ENCODE results near the gene RASA4B. TPM values are rescaled to one million over a fixed set of nuclear protein-coding genes. Genes with fewer than 3 reads are reported as not detected.

The RASA4B gene
- 1.7 and 6.5 TPM in 2 replicates for total RNA-seq

DNA sequence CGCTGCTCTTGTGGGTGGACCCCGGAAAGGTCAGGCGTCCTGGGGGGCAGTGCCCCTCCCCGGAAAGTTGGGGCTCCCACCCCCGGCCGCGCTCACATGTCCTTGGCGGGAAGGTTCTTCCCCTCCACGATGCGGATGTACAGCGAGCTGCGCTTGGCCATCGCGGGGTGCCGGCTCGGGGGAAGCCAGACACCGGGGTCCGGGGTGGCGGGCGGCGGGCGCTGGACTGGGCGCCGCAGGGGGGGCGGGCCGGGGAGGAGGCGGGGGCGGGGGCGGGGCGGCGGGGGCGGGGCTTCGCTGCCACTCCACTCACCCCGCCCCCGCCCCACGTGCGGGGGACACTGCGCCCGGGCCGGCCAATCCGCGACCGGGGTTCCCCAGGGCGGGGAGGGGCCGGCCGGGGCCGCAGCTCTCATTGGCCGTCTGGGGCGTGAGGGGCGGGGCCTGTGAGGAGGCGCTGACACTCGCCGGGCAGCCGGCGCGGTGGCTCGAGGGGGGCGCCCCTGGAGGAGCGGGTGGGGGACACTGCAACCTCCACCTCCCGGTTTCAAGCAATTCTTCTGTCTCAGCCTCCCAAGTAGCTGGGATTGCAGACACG lies at the start of gene RASA4B:
Gene RASA4B (minus strand): TSS at position 228 of the 598 bp plus-strand sequence. CDS start 67 bp downstream, at position 161.

DNA sequence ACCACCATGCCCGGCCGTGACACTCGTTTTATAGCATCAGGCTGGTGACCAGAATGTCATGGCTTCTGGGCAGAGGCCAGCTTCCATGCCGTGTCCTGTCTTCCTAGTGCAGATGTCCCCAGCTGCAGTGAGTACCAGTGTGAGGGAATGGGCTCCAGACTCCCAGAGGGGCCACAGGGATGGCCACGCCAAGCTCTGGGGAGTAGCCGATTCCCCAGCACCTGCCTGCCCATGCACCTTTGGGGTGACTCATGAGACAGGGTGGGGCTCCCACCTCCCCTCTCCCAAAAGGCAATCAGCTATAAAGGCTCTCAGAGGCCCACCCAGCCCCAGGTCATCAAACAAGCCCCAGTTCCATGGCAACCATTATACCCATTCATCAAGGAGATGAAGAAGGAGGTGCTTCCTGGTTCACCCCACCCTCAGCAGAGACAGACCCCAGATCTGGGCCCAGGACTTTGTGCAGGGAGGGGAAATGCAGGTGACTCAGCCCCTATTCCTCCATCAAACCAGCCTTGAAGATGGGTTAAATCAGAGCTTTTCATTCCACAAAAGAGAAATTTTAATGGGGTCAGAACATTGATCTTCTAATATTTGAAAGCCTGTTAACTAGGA lies 33.3 kb upstream of the RASA4B start, which contains the start of gene SPDYE2:
Gene SPDYE2 (plus strand): TSS at position 419 of the 615 bp plus-strand sequence. CDS start 2,030 bp downstream, outside the sequence.

DNA sequence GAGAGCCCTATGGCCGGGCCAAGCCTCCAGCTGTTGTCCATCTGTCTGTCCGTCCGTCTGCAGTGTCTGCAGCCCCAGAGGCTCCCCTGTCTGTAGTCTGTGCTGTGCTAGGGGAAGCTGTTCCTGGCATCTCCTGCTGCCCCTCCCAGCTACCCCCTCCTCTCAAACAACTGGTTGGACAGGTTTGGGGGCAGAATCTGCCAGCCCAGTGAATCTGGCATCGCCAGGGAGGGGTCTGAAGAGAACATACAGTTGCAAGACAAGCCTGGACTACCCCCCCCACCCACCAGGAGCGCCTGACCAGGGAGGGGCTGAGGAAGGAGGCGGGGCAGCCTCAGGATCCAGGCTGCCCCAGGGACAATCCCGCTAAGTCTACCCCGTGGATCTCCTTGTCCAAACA lies 26.0 kb upstream of the RASA4B start, which contains the start of gene UPK3BL2:
Gene UPK3BL2 (minus strand): TSS at position 101 of the 400 bp plus-strand sequence. CDS start 60 bp downstream, at position 41.

DNA sequence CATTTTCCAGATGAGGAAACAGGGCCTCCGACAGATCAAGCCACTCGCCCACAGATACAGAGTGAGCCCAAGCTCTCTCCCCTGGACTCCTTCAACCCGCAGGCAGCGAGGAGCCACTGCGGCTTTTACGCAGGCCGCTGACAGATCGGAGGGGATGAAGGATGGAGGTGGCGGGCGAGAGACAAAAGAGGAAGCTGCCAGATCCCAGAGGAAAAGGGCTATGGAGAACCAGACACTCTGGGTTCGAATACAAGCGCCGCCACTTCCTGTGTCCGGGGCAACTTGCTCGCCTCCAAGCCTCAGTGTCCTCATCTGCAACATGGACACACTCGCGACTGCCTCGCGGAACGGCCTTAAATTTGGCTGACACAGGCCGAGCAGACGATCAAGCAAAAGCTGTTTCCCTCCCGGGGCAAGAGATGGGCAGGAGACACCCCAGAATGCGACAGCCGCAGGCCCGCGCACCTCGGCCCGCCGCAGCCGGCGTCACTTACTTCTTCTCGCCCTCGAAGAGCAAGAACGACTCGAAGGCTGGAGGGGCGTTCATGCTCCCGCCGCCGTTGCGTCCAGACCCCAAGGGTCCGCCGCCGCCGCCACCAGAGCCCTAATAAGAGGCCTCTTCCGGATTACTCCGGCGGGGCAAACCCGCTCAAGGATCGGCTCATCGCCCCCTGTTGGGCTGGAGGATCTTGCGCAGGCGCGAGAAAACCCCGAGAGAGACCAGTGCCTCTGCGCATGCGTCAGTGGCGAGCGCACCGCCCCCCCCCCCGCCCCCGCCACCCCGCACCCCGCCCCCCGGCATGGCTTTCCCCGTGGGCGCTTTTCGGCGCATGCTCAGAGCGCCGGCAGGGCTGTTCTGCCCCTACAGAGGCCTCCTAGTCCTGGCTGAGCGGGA lies 39.0 kb downstream of the RASA4B start, which contains the start of gene POLR2J:
Gene POLR2J (minus strand): TSS at position 609 of the 895 bp plus-strand sequence. CDS start 62 bp downstream, at position 547.

DNA sequence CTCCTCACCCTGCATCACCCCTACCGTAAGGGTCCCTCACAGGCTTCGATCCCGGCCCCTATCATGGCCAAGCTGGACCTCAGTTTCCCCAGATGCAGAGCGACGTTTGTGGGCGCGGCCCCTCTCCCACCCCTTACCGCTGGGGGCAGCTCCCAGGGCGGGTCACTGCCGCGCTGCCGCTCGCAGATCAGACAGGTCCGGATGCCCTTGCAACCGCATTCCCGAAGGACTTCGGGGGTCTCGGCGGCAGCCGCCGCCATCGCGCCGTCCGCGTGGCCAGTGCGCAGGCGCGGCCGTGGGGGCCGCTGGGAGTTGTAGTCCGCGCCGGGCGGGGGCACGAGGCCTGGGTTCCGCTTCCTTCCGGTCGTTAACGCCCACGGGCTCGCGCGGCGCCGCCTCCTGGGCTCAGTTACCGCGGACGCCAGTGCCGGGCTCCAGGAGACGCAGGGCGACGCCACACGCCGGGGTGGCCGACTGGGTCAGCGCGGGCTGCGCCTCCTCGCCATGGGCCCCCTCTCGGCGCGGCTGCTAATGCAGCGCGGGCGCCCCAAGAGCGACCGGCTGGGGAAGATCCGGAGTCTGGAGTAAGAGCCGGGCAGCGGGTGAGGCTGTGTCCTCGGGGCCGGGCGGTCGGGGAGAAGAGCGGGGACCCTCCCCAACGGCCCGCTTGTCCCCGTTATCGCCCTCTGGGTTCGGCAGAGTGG lies 52.8 kb downstream of the RASA4B start, which contains the start of the genes ALKBH4 and LRWD1:
Gene ALKBH4 (minus strand): TSS at position 287 of the 704 bp plus-strand sequence. CDS start 27 bp downstream, at position 260.
Gene LRWD1 (plus strand): TSS at position 408 of the 704 bp plus-strand sequence. CDS start 97 bp downstream, at position 505.

DNA sequence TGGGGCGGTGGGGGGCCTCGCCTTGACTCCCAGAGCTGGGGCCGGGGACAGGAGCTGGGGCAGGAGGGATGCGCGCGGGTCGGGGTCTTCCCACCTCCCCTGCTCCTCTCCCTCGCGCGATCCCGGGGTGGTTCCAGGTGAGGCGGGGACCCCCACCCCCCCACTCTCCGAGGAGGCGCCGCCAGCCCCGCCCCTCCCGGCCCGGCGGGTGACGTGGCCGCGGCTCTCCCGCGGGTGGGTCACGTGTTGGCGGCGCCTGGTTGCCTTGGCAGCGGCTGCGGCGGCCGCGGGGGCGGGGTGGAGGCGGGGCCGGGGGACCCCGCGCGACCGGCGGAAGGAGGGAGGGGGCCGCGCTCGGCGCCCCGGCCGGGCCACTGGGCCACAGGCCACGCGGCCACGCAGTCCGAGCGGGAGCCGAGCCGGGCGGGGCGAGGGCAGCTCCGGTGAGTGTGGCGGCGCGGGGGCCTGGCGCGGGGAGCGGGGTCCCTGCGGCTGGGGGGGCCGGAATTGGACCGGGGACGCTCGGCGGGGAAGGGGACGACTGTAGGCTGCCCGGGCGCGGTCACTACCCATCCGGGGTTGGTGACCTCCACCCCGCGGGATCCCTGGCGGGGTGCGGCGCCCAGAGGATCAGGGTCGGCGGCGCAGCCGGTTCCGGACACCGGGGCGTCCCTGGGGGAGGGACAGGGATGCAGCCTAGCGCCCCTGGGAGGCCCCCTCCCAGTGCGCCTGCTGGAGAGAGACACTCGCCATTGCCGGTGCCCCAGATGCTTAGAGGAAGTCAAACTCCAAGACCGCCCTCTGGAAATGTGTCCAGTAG lies 84.1 kb downstream of the RASA4B start, which contains the start of gene ORAI2:
Gene ORAI2 (plus strand): TSS at position 357 of the 820 bp plus-strand sequence. CDS start 5,382 bp downstream, outside the sequence.

Other genes starting within 250 kb of the RASA4B start
- gene SH2B2, start 230.9 kb downstream of the RASA4B start, total RNA-seq = 1.8 and 2.1 TPM in 2 replicates
- gene SPDYE6, start 161.3 kb downstream of the RASA4B start, total RNA-seq = not detected in 2 replicates
- 19.0 and 19.2 TPM in 2 replicates for gene PRKRIP1, start 121.4 kb downstream of the RASA4B start, total RNA-seq
- 53.9 and 58.0 TPM in 2 replicates for gene ORAI2, start 84.2 kb downstream of the RASA4B start, total RNA-seq
- gene ALKBH4, start 52.9 kb downstream of the RASA4B start, total RNA-seq = 10.9 and 12.8 TPM in 2 replicates
- 14.8 and 15.3 TPM in 2 replicates for gene LRWD1, start 52.8 kb downstream of the RASA4B start, total RNA-seq
- gene POLR2J, start 38.9 kb downstream of the RASA4B start, total RNA-seq = 18.2 TPM in 2 replicates
- gene UPK3BL2, start 25.9 kb upstream of the RASA4B start, total RNA-seq = 4.2 and 5.6 TPM in 2 replicates
- gene SPDYE2, start 33.4 kb upstream of the RASA4B start, total RNA-seq = not detected in 2 replicates
- 36.5 and 75.0 TPM in 2 replicates for gene POLR2J3, start 54.8 kb upstream of the RASA4B start, total RNA-seq
- 10.4 and 14.9 TPM in 2 replicates for gene RASA4, start 99.0 kb upstream of the RASA4B start, total RNA-seq
- gene UPK3BL1, start 125.0 kb upstream of the RASA4B start, total RNA-seq = 7.4 and 15.4 TPM in 2 replicates
- not detected in 2 replicates for gene SPDYE2B, start 132.5 kb upstream of the RASA4B start, total RNA-seq
- gene POLR2J2, start 153.9 kb upstream of the RASA4B start, total RNA-seq = 6.9 and 7.6 TPM in 2 replicates
- 5.6 and 7.5 TPM in 2 replicates for gene FAM185A, start 231.2 kb upstream of the RASA4B start, total RNA-seq

All from hair follicle dermal papilla cell (primary cell).